Right ventricle myocardium superior (tissue), 1 donor: Measurements from ENCODE around the gene CCDC81. TPM values are rescaled to one million over a fixed set of nuclear protein-coding genes. Genes with fewer than 3 reads are reported as not detected.
"Not testable (repeated sequence)": the region's sequence is repeated elsewhere in the genome, so short reads cannot be mapped to it uniquely, and the experiment has no call there.

ENCODE experiments used
- ATAC-seq: fragments of 200-7000 bp; cut with Tn5 transposase; one replicate; pipeline ENCODE4 v1.9.1; 2020; ENCODE audit warnings: mild to moderate bottlenecking; ENCODE audit not compliant: poor library complexity
- DNase-seq: peaks from one replicate; pipeline ENCODE4 v3.0.0-alpha.2; 2020
- intact Hi-C: fragments of 100-400 bp; cut with DNase I; formaldehyde crosslinking; loops from one replicate; pipeline ENCODE4 v1.11.2; 2022
- total RNA-seq: library from RNA; stranded (reverse); fragmentation: NEBNext Ultra II Directional; extraction: Animal tissue kit (Norgen Biotek cat#: 25700); gene quantifications from one replicate; pipeline ENCODE4 v1.2.1, GENCODE V29; 2021
- donor health status: DM: no; HTN: yes; CAD: no; lungs with severe emphysema.

CCDC81 gene
- total RNA-seq, 1 donor from 2014 or later: 0.32 TPM

DNA sequence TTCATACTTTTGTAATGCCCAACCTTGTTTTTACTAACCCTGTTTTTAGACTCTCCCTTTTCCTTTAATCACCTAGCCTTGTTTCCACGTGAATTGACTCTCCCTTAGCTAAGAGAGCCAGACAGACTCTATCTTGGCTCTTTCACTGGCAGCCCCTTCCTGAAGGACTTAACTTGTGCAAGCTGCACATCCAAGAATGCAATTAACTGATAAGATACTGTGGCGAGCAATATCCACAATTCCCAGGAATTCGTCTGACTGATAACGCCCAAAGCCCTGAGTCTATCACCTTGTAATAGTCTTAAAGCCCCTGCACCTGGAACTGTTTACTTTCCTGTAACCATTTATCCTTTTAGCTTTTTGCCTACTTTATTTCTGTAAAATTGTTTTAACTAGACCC, 48.8 kb downstream of the CCDC81 start:
- intact Hi-C loops: loop anchor here (2.0 kb wide), 1 partner anchor 23 kb away; no protein-coding TSS in a partner anchor
- not testable (repeated sequence) for DNase-seq, ATAC-seq

DNA sequence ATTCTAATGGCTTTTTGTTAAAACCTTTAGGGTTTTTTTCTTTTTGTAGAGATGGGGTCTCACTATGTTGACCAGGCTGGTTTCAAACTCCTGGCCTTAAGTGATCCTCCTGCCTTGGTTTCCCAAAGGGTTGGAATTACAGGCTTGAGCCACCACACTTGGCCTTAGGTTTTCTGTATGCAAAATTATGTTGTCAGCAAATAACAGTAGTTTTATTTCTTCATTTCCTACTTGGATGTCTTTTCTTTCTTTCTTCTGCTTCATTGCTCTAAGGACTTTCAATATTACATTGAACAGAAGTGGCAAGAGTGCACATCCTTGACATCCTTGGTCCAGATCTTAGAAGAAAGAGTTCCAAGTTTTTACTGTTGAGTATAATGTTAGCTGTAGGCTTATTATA, 52.8 kb downstream of the CCDC81 start:
- no peak for ATAC-seq

GRCh38 chr11:86431258-86431657, 56.6 kb downstream of the CCDC81 start:
- DNase-seq (no peak), ATAC-seq (no peak)
- intact Hi-C loops: no loop called here

More for the DNA sequence above, 52.8 kb downstream of the CCDC81 start:
- no peak for DNase-seq
- intact Hi-C loops: no loop called here

DNA sequence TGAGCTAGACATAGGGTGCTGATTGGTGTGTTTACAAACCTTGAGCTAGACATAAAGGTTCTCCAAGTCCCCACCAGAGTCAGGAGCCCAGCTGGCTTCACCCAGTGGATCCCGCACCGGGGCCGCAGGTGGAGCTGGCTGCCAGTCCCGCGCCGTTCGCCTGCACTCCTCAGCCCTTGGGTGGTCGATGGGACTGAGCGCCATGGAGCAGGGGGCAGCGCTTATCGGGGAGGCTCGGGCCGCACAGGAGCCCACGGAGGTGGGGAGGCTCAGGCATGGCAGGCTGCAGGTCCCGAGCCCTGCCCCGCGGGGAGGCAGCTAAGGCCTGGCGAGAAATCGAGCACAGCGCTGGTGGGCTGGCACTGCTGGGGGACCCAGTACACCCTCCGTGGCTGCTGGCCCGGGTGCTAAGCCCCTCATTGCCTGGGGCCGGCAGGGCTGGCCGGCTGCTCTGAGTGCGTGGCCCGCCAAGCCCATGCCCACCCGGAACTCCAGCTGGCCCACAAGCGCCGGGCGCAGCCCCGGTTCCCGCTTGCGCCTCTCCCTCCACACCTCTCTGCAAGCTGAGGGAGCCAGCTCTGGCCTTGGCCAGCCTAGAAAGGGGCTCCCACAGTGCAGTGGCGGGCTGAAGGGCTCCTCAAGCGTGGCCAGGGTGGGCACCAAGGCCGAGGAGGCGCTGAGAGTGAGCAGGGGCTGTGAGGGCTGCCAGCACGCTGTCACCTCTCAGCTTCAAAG, 58.8 kb downstream of the CCDC81 start:
- DNase-seq, ATAC-seq, intact Hi-C loops: not testable (repeated sequence)

DNA sequence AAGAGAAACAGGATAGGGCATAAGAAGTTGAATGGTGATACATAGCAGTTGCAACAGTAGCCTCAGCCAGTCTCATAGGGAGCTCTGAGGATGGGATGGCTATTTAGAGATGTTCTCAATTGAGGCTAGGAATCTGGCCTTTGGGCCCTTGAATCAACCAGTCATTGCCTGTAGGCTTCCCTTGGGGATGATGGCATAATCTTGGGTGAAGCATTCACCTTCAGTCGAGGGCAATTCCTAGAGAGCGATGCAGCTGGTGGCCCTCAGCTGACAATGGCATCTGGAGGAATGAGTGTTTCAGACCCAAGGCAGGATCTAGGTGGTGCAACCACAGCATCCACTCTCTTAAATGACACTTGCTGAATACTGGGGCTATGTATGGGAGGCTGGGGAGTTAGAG, 61.0 kb downstream of the CCDC81 start:
- intact Hi-C loops: no loop called here
- ATAC-seq (no peak), DNase-seq (no peak)

DNA sequence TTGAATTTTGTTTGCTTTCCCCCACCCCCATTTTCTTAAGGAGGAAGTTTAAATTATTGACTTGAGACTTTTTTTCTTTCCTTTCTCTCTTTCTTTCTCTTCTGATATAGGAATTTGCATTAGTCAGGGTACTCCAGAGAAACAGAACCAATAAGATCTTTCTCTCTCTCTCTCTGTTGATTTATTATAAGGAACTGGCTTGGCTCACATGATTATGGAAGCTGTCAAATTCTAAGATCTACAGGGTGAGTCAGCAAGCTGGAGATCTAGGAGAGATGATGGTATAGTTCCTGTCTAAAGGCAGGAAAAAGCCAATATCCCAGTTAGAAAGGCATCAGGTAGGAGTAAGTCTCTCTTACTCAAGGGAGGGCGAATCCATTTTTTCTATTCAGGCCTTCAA, 64.0 kb downstream of the CCDC81 start:
- DNase-seq: no peak
- intact Hi-C loops: no loop called here
- ATAC-seq: no peak

DNA sequence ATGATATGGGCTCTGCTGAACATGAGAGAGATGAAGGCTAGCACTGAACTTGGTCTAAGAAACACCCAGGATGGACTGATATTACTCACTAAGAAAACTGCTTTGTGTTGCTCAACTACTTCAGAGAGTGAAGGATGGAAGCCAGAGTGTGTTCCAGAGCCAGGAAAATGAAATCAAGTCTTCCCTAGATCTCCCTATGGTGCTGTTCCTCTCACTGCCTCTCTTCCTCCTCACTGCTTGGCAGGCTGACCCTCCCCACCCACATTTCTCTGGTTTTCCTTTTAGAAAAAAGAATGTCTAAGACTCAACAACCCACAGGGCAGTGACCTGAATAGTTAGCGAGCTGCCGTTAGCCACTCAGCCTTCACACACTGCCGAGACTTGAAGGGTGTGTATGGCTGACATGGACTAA, 65.6 kb downstream of the CCDC81 start:
- ATAC-seq (peak; percentile 93), DNase-seq (peak; percentile 70)
- intact Hi-C loops: no loop called here

- intact Hi-C loops: no loop called here
- DNase-seq (no peak), ATAC-seq (peak; percentile 27)
Measured at GRCh38 chr11:86440843-86441242, 66.2 kb downstream of the CCDC81 start.

DNA sequence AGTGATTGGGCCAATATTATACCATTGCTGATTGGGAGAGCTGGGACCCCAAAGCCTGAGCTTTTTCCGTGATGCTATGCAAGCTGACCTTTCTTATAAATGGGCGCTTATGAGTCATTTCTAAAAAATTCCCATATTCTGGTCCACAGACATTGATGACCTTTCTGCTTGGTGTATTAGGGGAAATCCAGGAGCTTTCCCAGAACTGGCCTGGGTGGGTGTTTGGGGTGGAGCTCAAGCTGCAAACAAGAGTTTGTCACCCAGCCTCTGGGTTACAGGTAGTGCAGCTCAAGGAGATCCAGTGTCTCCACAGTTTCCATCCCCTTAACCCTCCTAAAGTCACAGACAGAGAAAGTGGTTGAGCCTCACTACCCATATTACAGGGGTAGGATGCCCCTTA, 67.7 kb downstream of the CCDC81 start:
- no peak for ATAC-seq
- no peak for DNase-seq
- intact Hi-C loops: no loop called here

- DNase-seq (no peak), ATAC-seq (no peak)
- intact Hi-C loops: no loop called here
Measured at GRCh38 chr11:86442827-86443226, 68.1 kb downstream of the CCDC81 start.

DNA sequence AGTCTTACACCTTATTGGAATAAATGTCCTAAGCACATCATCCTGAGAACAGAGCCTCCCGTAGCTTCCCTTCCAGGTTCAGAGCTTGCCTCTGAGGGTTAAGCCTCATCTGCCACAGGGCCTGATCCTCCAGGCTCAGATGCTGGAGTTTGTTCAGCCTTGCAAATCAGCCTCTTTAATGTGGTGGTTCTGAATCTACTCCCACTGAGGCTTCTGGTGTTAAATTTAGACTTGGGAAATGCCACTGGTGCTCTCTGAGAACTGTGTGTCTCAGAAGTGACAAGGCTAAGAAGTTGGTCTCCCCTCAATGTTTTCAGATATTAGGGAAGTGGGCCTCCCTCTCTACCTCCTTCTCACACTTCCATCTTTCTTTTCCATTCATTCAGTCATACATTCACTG, 68.7 kb downstream of the CCDC81 start:
- no peak for DNase-seq
- intact Hi-C loops: no loop called here
- ATAC-seq: no peak

- no peak for DNase-seq
- no peak for ATAC-seq
- intact Hi-C loops: no loop called here
Measured at GRCh38 chr11:86444981-86445380, 70.3 kb downstream of the CCDC81 start.

DNA sequence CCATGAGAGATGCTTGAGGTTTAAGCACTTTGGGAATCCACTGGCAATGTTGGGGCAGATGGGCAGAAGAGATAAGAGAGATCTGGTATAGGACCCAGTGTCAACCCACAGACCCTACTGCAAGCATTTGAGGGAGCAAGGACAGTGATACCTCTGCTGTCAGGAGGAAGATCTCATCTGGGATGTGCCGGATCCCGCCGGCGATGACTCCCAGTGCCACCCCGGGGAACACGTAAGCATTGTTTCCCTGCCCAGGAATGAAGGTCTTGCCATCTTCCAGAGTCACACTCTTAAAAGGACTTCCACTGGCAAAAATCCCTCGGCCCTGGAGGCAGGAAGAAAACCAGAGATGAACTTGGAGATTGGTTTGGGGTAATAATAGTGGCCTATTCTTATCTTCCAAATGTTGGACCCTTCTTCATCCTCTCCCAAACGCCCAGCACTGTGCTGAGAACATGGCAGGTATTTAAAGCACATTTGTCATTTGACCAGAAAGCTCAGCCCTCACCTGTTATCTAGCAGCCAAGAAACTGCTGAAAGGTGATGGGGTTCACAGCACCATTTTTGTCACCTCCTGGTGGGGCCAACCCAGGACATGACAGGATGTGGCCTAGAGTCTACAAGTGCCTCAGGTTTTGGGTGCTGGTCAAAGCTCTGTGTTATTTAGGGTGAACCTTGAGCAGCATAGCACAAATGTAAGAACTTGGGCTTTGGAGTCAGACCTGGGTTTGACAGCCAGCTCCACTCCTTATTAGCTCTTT, 71.7 kb downstream of the CCDC81 start:
- no peak for DNase-seq
- intact Hi-C loops: loop anchor here (2.0 kb wide), 1 partner anchor 24 kb away; no protein-coding TSS in a partner anchor
- ATAC-seq: no peak

DNA sequence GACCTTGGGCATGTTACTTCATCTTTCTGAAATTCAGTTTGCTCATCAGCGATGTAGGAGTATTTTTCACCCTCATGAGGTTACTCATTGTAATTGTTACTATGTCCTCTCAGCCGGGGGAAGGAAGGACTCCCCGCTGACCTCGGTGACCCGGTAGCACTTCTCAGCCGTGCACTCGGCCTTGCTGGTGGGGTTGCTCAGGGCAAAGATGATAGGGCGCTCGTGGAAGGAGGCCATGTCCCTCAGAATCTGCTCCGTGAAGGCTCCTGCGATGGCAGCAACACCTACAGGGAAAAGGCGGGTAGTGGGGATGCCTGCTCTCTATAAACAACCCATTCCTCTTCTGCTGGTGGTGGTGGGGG, 72.2 kb downstream of the CCDC81 start:
- intact Hi-C loops: loop anchor here (2.0 kb wide), 1 partner anchor 24 kb away; no protein-coding TSS in a partner anchor
- no peak for ATAC-seq
- no peak for DNase-seq

DNA sequence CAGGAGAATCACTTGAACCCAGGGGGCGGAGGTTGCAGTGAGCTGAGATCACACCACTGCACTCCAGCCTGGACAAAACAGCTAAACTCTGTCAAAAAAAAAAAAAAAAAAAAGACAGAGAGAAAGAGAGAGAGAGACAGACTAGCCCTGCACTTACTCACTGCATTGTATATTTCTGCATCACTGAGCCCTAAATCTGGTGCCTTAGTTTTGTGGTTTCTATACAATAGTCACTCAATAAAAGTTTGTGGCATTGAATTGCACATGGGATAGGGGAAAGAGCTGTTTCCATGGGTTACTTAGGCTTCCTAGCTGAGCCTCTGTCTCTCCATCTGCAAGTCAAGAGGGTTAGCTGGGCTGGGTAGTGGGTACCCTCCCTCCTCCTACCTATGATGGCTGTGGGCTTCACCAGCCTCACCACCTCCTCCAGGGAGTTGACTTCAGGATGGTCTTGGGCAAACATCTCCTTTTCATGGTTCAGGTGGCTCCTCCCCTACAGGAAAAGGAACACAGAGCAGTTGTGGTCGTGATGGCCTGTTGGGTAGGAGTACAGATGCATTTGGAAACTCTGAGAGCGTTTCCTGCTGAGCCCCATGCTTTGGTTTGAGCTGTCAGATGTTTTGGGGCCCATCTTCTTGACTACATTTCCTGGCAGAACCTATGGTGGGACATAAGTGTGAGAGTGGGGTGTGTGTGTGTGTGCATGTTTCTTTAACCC, 73.2 kb downstream of the CCDC81 start:
- DNase-seq (no peak), ATAC-seq (no peak)
- intact Hi-C loops: loop anchor here (2.0 kb wide), 1 partner anchor 25 kb away; no protein-coding TSS in a partner anchor

DNA sequence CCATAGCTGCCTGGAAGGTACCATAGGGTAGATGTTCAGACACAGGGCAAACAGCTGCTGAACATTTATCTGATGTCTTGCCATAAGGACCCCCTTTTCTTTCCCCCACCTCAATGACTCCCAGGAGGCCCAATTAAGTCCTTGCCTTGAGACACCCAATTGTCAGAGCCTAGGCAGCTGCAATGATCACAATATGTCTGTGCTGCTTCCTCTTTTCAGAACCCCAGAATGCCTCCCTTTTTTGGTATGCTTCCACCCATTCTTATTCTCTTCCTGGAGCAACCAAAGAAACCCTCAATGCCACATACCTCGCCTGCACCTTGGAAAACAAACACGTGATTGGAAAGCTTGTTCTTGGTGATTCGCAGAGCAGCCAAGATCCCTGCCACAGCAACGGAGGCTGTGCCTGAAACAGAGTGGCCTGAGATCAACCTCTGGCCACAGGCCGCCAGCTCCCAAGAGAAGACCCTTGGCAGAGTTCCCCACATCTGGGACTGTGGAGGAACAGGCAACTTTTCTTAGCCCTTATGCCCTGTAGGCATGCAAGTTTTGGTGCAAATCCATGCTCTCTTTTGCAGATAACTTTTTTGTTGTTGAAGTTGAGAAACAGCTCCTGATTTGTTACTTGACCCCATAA, 75.4 kb downstream of the CCDC81 start:
- ATAC-seq (no peak), DNase-seq (no peak)
- intact Hi-C loops: no loop called here

GRCh38 chr11:86453290-86454030, 78.8 kb downstream of the CCDC81 start:
- intact Hi-C loops: no loop called here
- ATAC-seq: no peak
- DNase-seq: no peak
